Measurements from ENCODE around the gene BRWD1. TPM values are rescaled to one million over a fixed set of nuclear protein-coding genes. Genes with fewer than 3 reads are reported as not detected.

The BRWD1 gene
- polyA plus RNA-seq, 3 donors, result 12.1 to 16.8 (median 12.7) TPM

DNA sequence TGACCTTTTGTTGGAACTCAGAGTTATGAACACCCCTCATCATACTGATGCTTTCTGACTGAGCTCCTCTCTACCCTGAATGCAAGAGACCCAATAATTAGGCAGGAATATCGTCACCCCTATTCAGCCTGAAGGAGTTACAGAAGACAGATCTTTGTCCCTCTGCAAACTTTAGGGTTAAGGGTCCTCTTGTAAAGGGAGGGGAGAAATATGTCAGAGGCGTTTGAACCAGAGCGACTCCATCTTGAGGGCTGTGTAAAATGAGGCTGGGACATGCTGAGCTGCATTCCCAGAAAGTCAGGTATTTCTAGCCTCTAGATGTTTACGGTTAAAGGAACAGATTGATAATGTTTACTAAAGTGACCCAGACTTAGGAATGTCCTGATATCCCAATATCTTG, 46.0 kb upstream of the BRWD1 start:
- peaks cover 0 to 6% (median 3%) of the 10 kb centered on the region in 3 donors for H3K27me3 Mint-ChIP-seq (ENCODE audit: low read depth in 3 of 3)

DNA sequence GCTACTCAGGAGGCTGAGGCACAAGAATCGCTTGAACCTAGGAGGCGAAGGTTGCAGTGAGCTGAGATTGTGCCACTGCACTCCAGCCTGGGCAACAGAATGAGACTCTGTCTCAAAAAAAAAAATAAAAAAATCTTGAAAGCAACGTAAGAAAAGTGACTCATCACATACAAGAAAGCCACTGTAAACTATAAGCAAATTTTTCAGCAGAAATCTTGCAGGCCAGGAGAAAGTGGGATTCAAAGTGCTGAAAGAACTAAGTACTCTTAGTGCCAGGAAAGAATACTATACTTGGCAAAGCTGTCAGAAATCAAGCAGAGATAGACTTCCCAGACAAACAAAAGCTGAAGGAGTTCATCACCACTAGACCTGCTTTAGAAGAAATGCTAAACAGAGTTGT, 39.9 kb upstream of the BRWD1 start:
- intact Hi-C loops (cut with micrococcal nuclease), result no loop called here
- no peak overlapping the region for H2AFZ ChIP-seq (ENCODE audit: insufficient read depth, low read depth, low read length, poor library complexity, severe bottlenecking)
- WGBS (ENCODE audit: insufficient coverage), result no CpG with 5 or more reads among the region's 3 CpGs
- no peak overlapping the region for H3K4me3 ChIP-seq (replicated peaks in 1 of 3; ENCODE audit: low read depth in 2 of 3, low read length in 3 of 3)
- Mint-ChIP-seq H3K4me1 (peaks cover 8% of the 10 kb centered on the region), H3K36me3 (no peaks in the 10 kb centered on the region), H3K4me3 (no peak overlapping the region), H3K27me3 (ENCODE audit: low read depth in 3 of 3) (peaks cover 0 to 6% (median 3%) of the 10 kb centered on the region in 3 donors), H3K27ac (no peak overlapping the region), H3K9me3 (peaks cover 0 to 2% (median 0%) of the 10 kb centered on the region in 7 donors)
- no peaks in the 10 kb centered on the region for H3K36me3 ChIP-seq (replicated peaks in 1 of 2; ENCODE audit: control insufficient read depth in 1 of 2, insufficient read depth in 2 of 2, low read length in 2 of 2)
- H3K9me3 ChIP-seq (replicated peaks in 1 of 2; ENCODE audit: control insufficient read depth in 1 of 2, insufficient read depth in 1 of 2, low read length in 2 of 2), result no peaks in the 10 kb centered on the region
- no peak overlapping the region for H3K9ac ChIP-seq (ENCODE audit: insufficient read depth, low read length, poor library complexity, severe bottlenecking)
- TF ChIP-seq, protein P1, sequence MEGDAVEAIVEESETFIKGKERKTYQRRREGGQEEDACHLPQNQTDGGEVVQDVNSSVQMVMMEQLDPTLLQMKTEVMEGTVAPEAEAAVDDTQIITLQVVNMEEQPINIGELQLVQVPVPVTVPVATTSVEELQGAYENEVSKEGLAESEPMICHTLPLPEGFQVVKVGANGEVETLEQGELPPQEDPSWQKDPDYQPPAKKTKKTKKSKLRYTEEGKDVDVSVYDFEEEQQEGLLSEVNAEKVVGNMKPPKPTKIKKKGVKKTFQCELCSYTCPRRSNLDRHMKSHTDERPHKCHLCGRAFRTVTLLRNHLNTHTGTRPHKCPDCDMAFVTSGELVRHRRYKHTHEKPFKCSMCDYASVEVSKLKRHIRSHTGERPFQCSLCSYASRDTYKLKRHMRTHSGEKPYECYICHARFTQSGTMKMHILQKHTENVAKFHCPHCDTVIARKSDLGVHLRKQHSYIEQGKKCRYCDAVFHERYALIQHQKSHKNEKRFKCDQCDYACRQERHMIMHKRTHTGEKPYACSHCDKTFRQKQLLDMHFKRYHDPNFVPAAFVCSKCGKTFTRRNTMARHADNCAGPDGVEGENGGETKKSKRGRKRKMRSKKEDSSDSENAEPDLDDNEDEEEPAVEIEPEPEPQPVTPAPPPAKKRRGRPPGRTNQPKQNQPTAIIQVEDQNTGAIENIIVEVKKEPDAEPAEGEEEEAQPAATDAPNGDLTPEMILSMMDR (IDR thresholded peaks at IDR 0.05), result no peak
- H3K79me2 ChIP-seq (ENCODE audit: insufficient read depth, low read length), result peaks cover 8% of the 10 kb centered on the region
- no peaks in the 10 kb centered on the region for H4K20me1 ChIP-seq (ENCODE audit: insufficient read depth, low read length)
- no peak for DNase-seq
- no peak overlapping the region for H3K27ac ChIP-seq (ENCODE audit: low read depth in 1 of 2, low read length in 2 of 2)
- H3K4me2 ChIP-seq (replicated peaks; ENCODE audit: extremely low read depth, low read length, poor library complexity, severe bottlenecking), result no peak overlapping the region
- no peaks in the 10 kb centered on the region for H3K27me3 ChIP-seq (ENCODE audit: control insufficient read depth in 2 of 2, insufficient read depth in 2 of 2, low read length in 2 of 2)
- peaks cover 8 to 9% of the 10 kb centered on the region in 2 donors for H3K4me1 ChIP-seq (ENCODE audit: control insufficient read depth in 1 of 2, insufficient read depth in 2 of 2, low read length in 2 of 2)

More for the DNA sequence above, 46.0 kb upstream of the BRWD1 start:
- Mint-ChIP-seq H3K36me3 (no peaks in the 10 kb centered on the region), H3K4me1 (peaks cover 10% of the 10 kb centered on the region), H3K4me3 (no peak overlapping the region), H3K27ac (no peak overlapping the region), H3K9me3 (peaks cover 0 to 2% (median 0%) of the 10 kb centered on the region in 7 donors)
- Histone ChIP-seq H3K9ac (ENCODE audit: insufficient read depth, low read length, poor library complexity, severe bottlenecking) (no peak overlapping the region), H3K4me3 (replicated peaks in 1 of 3; ENCODE audit: low read depth in 2 of 3, low read length in 3 of 3) (no peak overlapping the region), H3K4me2 (replicated peaks; ENCODE audit: extremely low read depth, low read length, poor library complexity, severe bottlenecking) (no peak overlapping the region), H3K9me3 (replicated peaks in 1 of 2; ENCODE audit: control insufficient read depth in 1 of 2, insufficient read depth in 1 of 2, low read length in 2 of 2) (no peaks in the 10 kb centered on the region), H4K20me1 (ENCODE audit: insufficient read depth, low read length) (no peaks in the 10 kb centered on the region), H2AFZ (ENCODE audit: insufficient read depth, low read depth, low read length, poor library complexity, severe bottlenecking) (no peak overlapping the region), H3K27ac (ENCODE audit: low read depth in 1 of 2, low read length in 2 of 2) (no peak overlapping the region), H3K36me3 (replicated peaks in 1 of 2; ENCODE audit: control insufficient read depth in 1 of 2, insufficient read depth in 2 of 2, low read length in 2 of 2) (no peaks in the 10 kb centered on the region), H3K27me3 (ENCODE audit: control insufficient read depth in 2 of 2, insufficient read depth in 2 of 2, low read length in 2 of 2) (no peaks in the 10 kb centered on the region), H3K4me1 (ENCODE audit: control insufficient read depth in 1 of 2, insufficient read depth in 2 of 2, low read length in 2 of 2) (peaks cover 8 to 11% of the 10 kb centered on the region in 2 donors), H3K79me2 (ENCODE audit: insufficient read depth, low read length) (no peaks in the 10 kb centered on the region)
- TF ChIP-seq, protein P1 (IDR thresholded peaks at IDR 0.05), result no peak
- no peak for DNase-seq
- 100% methylated on average over 2 of the region's 4 CpGs for WGBS (ENCODE audit: insufficient coverage)
- intact Hi-C loops (cut with micrococcal nuclease), result no loop called here

Data from CD14-positive monocyte (primary cell).